Measurements from ENCODE around the gene SLC22A3. TPM values are rescaled to one million over a fixed set of nuclear protein-coding genes. Genes with fewer than 3 reads are reported as not detected.
"Not testable (repeated sequence)": the region's sequence is repeated elsewhere in the genome, so short reads cannot be mapped to it uniquely, and the experiment has no call there.

SLC22A3 gene, protein sequence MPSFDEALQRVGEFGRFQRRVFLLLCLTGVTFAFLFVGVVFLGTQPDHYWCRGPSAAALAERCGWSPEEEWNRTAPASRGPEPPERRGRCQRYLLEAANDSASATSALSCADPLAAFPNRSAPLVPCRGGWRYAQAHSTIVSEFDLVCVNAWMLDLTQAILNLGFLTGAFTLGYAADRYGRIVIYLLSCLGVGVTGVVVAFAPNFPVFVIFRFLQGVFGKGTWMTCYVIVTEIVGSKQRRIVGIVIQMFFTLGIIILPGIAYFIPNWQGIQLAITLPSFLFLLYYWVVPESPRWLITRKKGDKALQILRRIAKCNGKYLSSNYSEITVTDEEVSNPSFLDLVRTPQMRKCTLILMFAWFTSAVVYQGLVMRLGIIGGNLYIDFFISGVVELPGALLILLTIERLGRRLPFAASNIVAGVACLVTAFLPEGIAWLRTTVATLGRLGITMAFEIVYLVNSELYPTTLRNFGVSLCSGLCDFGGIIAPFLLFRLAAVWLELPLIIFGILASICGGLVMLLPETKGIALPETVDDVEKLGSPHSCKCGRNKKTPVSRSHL
- total RNA-seq, result not detected

DNA sequence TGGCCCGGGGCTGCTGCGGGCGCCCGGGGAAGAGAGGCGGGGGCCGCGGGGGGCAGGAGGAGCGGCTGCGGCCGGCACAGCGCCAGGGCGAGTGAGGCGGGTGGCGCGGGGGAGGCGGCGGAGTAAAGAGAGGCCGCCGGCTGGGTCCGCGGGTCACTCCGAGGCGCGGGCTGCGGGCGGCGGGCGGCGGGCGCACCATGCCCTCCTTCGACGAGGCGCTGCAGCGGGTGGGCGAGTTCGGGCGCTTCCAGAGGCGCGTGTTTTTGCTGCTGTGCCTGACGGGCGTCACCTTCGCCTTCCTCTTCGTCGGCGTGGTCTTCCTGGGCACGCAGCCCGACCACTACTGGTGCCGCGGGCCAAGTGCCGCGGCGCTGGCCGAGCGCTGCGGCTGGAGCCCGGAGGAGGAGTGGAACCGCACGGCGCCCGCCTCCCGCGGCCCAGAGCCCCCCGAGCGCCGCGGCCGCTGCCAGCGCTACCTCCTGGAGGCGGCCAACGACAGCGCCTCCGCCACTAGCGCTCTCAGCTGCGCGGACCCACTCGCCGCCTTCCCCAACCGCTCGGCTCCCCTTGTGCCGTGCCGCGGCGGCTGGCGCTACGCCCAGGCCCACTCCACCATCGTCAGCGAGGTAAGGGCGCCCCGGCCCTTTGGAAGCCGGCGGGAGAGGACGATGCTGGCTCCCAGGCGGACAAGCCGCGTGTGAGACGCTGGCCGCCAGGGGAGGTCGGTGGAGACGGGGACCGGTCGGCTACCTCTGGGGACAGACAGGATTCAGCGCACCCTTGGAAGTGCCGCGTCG, at the start of gene SLC22A3:
Gene SLC22A3 (plus strand): TSS at position 156 of the 797 bp plus-strand sequence. CDS start 42 bp downstream, at position 198.
- Mint-ChIP-seq H3K36me3 (no peaks in the 10 kb centered on the region), H3K9me3 (no peaks in the 10 kb centered on the region)

DNA sequence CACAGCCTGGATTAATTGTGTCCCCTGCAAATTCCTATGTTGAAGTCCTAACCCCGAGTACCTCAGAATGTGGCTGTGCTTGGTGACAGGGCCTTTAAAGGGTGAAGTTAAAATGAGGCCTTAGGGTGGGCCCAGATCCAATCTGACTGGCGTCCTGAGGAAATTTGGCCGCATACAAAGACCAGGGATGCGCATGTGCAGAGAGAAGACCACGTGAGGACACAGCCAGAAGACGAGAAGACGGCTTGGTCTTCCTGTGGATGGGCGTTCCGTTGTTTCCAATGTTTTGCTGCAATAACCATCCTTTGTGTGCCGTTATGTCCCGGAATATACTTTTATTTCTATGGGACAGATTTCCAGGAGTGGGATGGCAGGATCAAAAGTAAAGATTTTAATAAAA, 48.6 kb upstream of the SLC22A3 start:
- Mint-ChIP-seq H3K27me3 (peaks cover 9% of the 10 kb centered on the region), H3K4me1 (no peaks in the 10 kb centered on the region), H3K9me3 (no peaks in the 10 kb centered on the region), H3K27ac (no peak overlapping the region), H3K4me3 (no peak overlapping the region), H3K36me3 (no peaks in the 10 kb centered on the region)
- no peak for DNase-seq

More for the DNA sequence above, at the start of gene SLC22A3:
- Mint-ChIP-seq H3K4me1 (peaks cover 4% of the 10 kb centered on the region), H3K27ac (no peak within 1 kb of the TSS), H3K4me3 (peak within 1 kb of the TSS; percentile 6), H3K27me3 (peaks cover 53% of the 10 kb centered on the region)
- no peak for DNase-seq

DNA sequence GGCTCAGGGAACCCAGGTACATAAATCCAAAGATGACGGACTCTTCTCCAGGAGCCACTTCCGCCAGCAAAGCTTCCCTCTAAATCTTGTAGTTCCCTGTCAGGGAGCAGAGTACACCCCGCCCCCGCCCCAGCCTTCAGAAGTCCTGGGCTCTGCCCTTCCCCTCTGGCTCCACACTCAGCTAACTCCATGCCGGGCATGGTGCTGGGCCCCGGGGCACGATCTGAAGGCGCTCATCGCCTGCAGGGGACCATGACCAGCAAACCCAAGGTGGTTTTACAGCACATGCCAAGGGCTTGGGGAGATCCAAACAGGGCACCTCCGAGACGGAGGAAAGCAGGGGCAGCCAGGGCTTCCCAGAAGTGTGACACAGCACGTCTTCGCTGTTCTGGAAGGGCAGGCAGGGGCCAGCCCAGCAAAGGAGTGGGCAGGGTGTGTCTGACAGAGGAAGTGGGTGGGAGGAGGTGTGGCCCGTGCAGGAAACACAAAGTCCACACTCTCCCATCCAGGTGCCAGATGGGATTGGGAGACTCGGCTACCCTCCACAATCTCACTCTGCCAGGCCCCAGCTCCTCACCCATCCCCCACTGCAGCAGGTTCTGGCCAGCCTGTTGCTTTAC, 48.0 kb upstream of the SLC22A3 start:
- Mint-ChIP-seq H3K36me3 (no peaks in the 10 kb centered on the region), H3K4me1 (no peaks in the 10 kb centered on the region)

DNA sequence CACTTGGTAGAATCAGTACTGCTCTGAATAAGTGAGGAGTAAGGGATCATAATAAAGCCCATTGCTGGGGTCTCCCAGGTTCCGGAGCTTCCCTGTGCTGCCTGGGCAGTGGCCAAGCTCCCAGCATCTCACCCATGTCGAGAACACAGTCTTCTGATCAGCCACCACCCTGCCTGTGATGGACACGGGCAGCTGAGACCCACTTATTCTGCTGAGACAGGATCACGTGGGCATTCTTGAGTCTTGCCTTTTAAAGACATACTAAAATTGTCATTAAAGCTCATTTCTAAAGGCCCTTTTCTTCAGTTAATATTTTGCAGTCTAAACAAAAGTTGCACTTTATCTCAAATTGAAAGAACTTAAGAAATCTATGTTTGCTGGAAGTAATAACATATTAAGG, 46.8 kb upstream of the SLC22A3 start:
- no peaks in the 10 kb centered on the region for H3K36me3 Mint-ChIP-seq
- no peaks in the 10 kb centered on the region for H3K4me1 Mint-ChIP-seq
- H3K9me3 Mint-ChIP-seq, result no peaks in the 10 kb centered on the region
- no peak overlapping the region for H3K27ac Mint-ChIP-seq
- H3K27me3 Mint-ChIP-seq, result peaks cover 3% of the 10 kb centered on the region
- no peak for DNase-seq
- no peak overlapping the region for H3K4me3 Mint-ChIP-seq

More for the DNA sequence above, 48.0 kb upstream of the SLC22A3 start:
- no peak for DNase-seq
- no peaks in the 10 kb centered on the region for H3K9me3 Mint-ChIP-seq
- H3K4me3 Mint-ChIP-seq, result no peak overlapping the region
- H3K27ac Mint-ChIP-seq, result no peak overlapping the region
- peaks cover 10% of the 10 kb centered on the region for H3K27me3 Mint-ChIP-seq

DNA sequence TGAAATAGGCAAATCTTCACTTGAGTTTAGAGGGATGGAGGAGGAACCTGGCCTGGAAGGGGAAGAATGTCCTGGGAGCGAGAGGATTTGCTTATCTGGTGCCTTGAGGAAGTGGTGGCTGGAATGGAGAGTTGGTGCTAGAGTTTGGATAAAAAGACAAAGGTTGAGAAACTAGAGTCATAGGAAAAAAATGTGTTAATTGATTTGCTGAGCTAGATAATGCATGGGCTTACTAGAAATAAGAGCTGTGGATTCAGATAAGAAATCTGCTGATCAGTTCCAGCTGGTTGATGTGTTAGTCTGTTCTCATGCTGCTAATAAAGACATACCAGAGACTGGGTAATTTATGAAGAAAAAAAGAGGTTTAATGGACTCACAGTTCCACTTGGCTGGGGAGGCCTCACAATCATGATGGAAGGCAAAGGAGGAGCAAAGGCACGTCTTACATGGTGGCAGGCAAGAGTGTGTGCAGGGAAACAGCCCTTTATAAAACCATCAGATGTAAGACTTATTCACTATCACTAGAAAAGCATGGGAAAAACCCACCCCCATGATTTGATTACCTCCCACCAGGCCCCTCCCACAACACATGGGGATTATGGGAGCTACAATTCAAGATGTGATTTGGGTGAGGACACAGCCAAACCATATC, 45.6 kb upstream of the SLC22A3 start:
- H3K27me3 Mint-ChIP-seq, H3K4me1 Mint-ChIP-seq, H3K36me3 Mint-ChIP-seq, H3K27ac Mint-ChIP-seq, H3K4me3 Mint-ChIP-seq, DNase-seq, H3K9me3 Mint-ChIP-seq: not testable (repeated sequence)

DNA sequence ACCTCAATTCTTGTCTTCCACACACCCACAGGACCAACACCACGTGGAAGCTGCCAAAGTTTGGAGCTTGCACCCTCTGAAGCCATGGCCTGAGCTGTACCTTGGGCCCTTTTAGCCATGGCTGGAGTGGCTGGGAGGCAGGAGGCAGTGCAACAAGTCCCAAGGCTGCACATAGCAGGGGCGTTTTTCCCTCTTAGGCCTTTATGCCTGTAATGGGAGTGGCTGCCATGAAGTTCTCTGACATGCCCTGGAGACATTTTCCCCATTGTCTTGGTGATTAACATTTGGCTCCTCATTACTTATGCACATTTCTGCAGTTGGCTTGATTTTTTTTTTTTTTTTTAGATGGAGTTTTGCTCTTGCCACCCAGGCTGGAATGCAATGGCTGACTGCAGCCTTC, 44.4 kb upstream of the SLC22A3 start:
- H3K4me1 Mint-ChIP-seq, result no peaks in the 10 kb centered on the region
- H3K36me3 Mint-ChIP-seq, result no peaks in the 10 kb centered on the region
- no peak overlapping the region for H3K27ac Mint-ChIP-seq
- H3K27me3 Mint-ChIP-seq, result peaks cover 3% of the 10 kb centered on the region
- DNase-seq, result no peak
- H3K4me3 Mint-ChIP-seq, result no peak overlapping the region
- H3K9me3 Mint-ChIP-seq, result no peaks in the 10 kb centered on the region

DNA sequence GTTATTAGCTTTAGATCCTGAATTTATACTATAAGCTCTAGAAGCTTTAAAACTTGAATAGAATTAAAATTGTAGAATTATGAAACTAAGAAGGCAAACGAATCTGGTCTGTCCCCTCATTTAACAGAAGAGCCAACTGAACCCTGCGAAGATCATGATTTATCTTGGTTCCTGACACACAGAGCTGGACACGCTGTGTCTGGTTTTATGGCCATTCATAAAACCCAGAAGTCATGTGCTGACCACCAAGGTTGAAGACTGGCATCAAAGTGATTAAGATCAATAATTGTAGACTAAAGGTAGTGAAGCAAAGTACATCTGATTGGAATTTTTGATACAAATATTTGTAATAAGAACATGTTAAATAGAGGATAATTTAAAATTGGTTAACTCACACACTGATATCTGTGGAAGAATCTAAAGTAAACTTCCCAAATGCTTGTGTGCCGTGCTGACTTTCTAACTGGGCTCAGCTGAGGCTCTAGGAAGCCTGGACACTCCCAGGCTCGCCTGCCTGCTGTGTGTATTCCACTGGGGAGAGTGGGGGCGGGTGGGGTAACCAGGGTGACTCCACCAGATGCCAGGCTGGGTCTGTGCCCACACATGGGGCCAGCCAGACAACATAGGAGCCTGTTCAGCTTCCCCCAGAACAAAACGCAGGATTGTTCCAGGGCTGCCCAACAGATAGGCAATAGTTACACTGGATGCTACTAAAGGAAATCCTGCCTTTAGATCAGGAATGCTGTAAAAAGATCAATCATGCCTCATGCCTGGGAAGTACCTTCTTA, 42.1 kb upstream of the SLC22A3 start:
- no peak for DNase-seq
- Mint-ChIP-seq H3K27ac (no peak overlapping the region), H3K27me3 (peaks cover 10% of the 10 kb centered on the region), H3K9me3 (peaks cover 11% of the 10 kb centered on the region), H3K36me3 (no peaks in the 10 kb centered on the region), H3K4me3 (no peak overlapping the region), H3K4me1 (no peaks in the 10 kb centered on the region)

DNA sequence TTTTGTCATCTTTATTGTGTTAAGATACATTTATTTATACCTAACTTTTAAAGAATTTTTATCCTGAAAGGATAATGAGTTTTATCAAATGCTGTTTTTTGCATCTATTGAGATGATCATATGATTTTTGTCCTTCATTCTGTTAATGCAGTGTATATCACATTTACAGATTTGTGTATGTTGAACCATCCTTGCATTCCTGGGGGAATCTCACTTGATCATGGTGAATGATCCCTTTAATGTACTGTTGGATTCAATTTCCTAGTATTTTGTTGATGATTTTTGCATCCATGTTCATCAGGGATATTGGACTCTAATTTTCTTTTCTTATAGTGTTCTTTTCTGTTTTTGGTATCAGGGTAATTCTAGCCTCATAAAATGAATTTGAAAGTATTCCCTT, 38.5 kb upstream of the SLC22A3 start:
- Mint-ChIP-seq H3K27ac (no peak overlapping the region), H3K4me1 (no peaks in the 10 kb centered on the region), H3K9me3 (peaks cover 27% of the 10 kb centered on the region), H3K36me3 (no peaks in the 10 kb centered on the region), H3K4me3 (no peak overlapping the region), H3K27me3 (peaks cover 13% of the 10 kb centered on the region)
- DNase-seq, result no peak

DNA sequence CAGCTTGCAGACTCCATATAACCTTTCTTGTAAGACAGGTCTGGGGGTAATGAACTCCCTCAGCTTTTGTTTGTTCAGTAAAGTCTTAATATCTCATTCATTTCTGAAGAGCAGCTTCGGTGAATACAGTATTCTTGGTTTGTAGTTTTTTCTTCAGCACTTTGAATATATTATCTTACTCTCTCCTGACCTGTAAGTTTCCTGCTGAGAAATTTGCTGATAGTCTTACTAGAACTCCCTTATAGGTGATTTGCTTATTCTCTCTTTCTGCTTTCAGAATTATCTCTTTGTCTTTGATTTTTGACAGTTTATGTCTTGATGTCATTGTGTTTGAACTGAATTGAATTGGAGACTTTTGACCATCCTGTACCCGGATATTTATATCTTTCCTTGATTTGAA, 35.3 kb upstream of the SLC22A3 start:
- H3K4me1 Mint-ChIP-seq, result no peaks in the 10 kb centered on the region
- no peak overlapping the region for H3K4me3 Mint-ChIP-seq
- H3K36me3 Mint-ChIP-seq, result no peaks in the 10 kb centered on the region
- H3K27ac Mint-ChIP-seq, result no peak overlapping the region
- no peak for DNase-seq
- peaks cover 18% of the 10 kb centered on the region for H3K27me3 Mint-ChIP-seq
- peaks cover 30% of the 10 kb centered on the region for H3K9me3 Mint-ChIP-seq

DNA sequence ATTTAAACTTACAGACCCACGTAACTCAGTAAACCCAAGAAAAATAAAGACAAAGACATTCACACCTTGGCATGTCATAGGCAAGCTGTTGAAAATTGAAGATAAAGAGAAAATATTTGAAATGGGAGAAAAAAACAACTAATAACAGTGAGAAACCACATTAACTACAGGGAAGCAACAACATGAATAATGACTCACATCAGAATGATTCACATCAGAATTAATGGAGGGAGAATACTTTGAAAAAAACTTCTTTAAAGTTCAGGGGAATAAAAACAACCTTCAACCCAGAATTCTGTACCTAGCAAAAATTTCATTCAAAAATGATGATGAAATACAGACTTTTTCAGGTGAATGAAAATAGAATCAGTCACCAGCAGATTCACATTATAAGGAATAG, 32.9 kb upstream of the SLC22A3 start:
- Mint-ChIP-seq H3K27me3 (peaks cover 14% of the 10 kb centered on the region), H3K4me1 (no peaks in the 10 kb centered on the region), H3K9me3 (peaks cover 24% of the 10 kb centered on the region), H3K27ac (no peak overlapping the region), H3K36me3 (no peaks in the 10 kb centered on the region), H3K4me3 (no peak overlapping the region)
- no peak for DNase-seq

DNA sequence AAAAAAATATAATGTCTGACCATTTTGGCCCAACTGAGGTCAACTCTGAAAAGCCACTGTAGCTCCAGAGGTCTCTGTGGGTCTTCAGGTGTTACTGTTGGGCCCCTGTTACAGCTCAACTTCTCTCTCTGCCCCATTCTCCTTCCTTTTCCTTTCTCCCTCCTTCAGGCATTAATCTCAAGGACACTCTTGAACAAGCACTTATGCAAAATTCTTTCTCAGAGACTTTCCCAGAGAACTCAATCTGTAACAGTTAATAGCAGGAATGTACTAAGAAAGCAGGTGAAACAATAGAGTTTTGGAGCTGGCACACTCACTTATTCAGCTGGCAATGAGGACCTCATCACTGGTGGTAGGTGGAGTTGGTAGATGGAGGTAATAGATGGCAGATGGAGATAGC, 31.9 kb upstream of the SLC22A3 start:
- H3K4me3 Mint-ChIP-seq, result no peak overlapping the region
- H3K27me3 Mint-ChIP-seq, result peaks cover 10% of the 10 kb centered on the region
- DNase-seq, result no peak
- H3K27ac Mint-ChIP-seq, result no peak overlapping the region
- no peaks in the 10 kb centered on the region for H3K4me1 Mint-ChIP-seq
- no peaks in the 10 kb centered on the region for H3K36me3 Mint-ChIP-seq
- peaks cover 19% of the 10 kb centered on the region for H3K9me3 Mint-ChIP-seq

DNA sequence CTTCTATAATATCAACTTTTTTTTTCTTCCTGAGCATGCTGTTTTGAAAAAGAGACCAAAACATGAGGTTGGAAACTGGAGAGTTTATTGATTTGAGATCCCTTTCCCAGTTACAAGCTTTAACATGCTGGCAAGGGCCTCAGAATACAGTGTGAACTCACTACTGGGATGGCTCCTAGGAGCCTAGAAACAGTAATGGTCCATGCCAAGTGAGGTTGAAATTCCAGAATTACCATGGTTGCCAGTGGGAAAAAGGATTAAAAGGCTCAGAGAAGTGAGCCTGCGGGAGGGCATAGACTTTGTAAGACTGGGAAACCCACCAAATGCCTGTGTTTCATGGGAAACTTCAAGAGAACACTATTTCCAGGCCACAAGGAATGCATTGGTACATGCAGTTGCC, 28.9 kb upstream of the SLC22A3 start:
- peaks cover 9% of the 10 kb centered on the region for H3K9me3 Mint-ChIP-seq
- DNase-seq, result no peak
- no peak overlapping the region for H3K4me3 Mint-ChIP-seq
- H3K27me3 Mint-ChIP-seq, result peaks cover 6% of the 10 kb centered on the region
- H3K4me1 Mint-ChIP-seq, result no peaks in the 10 kb centered on the region
- H3K27ac Mint-ChIP-seq, result no peak overlapping the region
- no peaks in the 10 kb centered on the region for H3K36me3 Mint-ChIP-seq

DNA sequence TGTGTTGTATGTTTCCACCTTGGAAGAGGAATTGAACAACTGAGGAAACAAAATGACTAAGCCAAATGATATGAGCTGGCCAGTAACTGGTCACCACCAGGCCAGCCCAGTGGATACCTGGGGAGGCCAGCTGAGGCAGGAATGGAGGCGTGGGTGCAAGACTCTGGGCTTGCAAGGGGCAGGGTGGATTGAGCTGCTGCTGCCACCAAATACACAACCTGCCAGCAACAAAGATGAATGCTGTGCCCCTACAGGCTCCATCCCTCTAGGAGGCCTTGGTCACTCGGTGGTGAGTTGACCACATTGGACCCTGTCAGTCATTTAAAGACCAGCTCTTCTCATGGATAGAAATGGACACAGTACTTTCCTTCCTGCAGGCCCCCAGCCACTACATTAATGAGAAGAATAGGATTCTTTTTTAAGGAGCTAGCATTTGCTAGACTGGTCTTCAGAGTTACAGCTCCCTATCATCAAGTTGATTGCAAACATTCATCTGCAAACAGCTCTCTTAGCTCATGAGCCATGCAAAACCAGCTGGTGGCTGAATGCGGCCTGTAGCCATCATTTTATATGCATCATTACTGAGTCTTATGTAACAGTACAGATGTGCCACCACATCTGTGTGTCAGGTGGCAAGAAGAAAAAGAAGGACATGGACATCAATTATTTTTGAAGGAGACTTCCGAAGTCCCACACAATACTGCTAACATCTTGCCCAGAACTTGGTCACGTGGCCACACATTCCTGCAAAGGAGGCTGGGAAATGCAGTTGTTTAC, 26.3 kb upstream of the SLC22A3 start:
- Mint-ChIP-seq H3K27ac (no peak overlapping the region), H3K4me3 (no peak overlapping the region), H3K9me3 (peaks cover 5% of the 10 kb centered on the region), H3K4me1 (no peaks in the 10 kb centered on the region), H3K27me3 (no peaks in the 10 kb centered on the region), H3K36me3 (no peaks in the 10 kb centered on the region)
- no peak for DNase-seq
